Chondrocyte (in vitro differentiated cells): ENCODE measurements around the gene SRMS. TPM values are rescaled to one million over a fixed set of nuclear protein-coding genes. Genes with fewer than 3 reads are reported as not detected.

Experiments used
- DNase-seq: peaks from one replicate; pipeline ENCODE4 v3.0.0; 2021; ENCODE audit warnings: mixed read lengths, low spot score
- H3K27ac Mint-ChIP-seq: one replicate; pipeline ENCODE4 v1.8.0; 2021; ENCODE audit warnings: mild to moderate bottlenecking, moderate library complexity, mixed read lengths; ENCODE audit not compliant: unreplicated experiment
- H3K27me3 Mint-ChIP-seq: 2 replicates; pipeline ENCODE4 v1.8.0; 2021; ENCODE audit warnings: low read depth, mixed read lengths
- H3K36me3 Mint-ChIP-seq: 2 replicates; pipeline ENCODE4 v1.8.0; 2021; ENCODE audit warnings: low read depth, mixed read lengths
- H3K4me1 Mint-ChIP-seq: 2 replicates; pipeline ENCODE4 v1.8.0; 2021; ENCODE audit warnings: low read depth, mild to moderate bottlenecking, mixed read lengths
- H3K4me3 Mint-ChIP-seq: one replicate; pipeline ENCODE4 v1.8.0; 2021; ENCODE audit warnings: mild to moderate bottlenecking, moderate library complexity, mixed read lengths; ENCODE audit not compliant: unreplicated experiment
- H3K9me3 Mint-ChIP-seq: 2 replicates; pipeline ENCODE4 v1.8.0; 2021; ENCODE audit warnings: low read depth, mixed read lengths
- total RNA-seq: library from RNA; stranded (reverse); gene quantifications from 3 replicates; pipeline ENCODE4 v1.2.1, GENCODE V29; 2021
- TF ChIP-seq, protein P1 (sequence below): fragments of 200-600 bp; sonication (generic); IDR thresholded peaks from 2 replicates; pipeline ENCODE4 v1.5.0; 2021; ENCODE audit warnings: antibody characterized with exemption, mild to moderate bottlenecking, moderate library complexity

SRMS gene
- total RNA-seq, 1 donor from 2014 or later, result not detected

DNA sequence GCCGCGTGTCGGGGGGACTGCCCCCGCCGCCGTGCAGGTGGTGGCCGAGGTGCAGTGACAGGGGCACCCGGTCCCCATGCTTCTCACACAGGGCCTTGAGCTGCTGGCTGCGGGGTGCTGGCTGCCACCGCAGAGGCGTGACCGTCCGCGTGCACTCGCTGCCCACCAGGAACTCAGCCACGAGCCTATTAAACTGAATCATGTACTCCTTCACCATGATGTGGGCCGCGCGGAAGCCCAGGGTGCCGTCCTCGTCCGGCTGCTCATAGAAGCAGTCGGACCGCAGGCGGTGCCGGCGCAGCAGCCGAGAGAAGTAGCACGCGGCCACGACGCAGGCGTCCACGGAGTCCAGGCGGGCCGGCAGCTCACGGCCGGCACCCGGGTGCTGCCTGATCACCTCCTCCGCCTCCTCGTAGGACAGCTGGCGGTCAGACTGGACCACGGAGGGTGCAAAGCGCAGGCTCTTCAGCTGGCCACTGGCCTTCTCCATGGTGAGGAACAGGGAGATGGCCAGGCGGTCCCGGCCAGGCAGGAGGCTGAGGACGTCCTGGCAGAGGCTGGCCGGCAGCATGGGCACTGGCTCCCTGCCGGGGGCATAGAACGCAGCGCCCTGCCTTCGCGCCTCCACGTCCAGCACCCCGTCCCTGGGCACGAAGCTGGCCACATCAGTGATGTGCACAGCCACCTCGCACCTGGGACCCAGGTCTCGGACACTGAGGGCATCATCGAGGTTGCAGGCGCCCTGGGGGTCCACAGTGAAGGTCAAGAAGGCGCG is 16.7 kb upstream of the SRMS start:
- H3K4me1 Mint-ChIP-seq, result no peaks in the 10 kb centered on the region
- H3K4me3 Mint-ChIP-seq, result no peak overlapping the region
- DNase-seq, result no peak
- no peaks in the 10 kb centered on the region for H3K9me3 Mint-ChIP-seq
- TF ChIP-seq, protein P1, sequence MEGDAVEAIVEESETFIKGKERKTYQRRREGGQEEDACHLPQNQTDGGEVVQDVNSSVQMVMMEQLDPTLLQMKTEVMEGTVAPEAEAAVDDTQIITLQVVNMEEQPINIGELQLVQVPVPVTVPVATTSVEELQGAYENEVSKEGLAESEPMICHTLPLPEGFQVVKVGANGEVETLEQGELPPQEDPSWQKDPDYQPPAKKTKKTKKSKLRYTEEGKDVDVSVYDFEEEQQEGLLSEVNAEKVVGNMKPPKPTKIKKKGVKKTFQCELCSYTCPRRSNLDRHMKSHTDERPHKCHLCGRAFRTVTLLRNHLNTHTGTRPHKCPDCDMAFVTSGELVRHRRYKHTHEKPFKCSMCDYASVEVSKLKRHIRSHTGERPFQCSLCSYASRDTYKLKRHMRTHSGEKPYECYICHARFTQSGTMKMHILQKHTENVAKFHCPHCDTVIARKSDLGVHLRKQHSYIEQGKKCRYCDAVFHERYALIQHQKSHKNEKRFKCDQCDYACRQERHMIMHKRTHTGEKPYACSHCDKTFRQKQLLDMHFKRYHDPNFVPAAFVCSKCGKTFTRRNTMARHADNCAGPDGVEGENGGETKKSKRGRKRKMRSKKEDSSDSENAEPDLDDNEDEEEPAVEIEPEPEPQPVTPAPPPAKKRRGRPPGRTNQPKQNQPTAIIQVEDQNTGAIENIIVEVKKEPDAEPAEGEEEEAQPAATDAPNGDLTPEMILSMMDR, result no peak
- H3K36me3 Mint-ChIP-seq, result peaks cover 3% of the 10 kb centered on the region
- H3K27ac Mint-ChIP-seq, result no peak overlapping the region
- no peaks in the 10 kb centered on the region for H3K27me3 Mint-ChIP-seq

GRCh38 chr20:63563225-63563935 is 15.8 kb upstream of the SRMS start:
- no peak overlapping the region for H3K27ac Mint-ChIP-seq
- DNase-seq, result no peak
- TF ChIP-seq, protein P1, result no peak

DNA sequence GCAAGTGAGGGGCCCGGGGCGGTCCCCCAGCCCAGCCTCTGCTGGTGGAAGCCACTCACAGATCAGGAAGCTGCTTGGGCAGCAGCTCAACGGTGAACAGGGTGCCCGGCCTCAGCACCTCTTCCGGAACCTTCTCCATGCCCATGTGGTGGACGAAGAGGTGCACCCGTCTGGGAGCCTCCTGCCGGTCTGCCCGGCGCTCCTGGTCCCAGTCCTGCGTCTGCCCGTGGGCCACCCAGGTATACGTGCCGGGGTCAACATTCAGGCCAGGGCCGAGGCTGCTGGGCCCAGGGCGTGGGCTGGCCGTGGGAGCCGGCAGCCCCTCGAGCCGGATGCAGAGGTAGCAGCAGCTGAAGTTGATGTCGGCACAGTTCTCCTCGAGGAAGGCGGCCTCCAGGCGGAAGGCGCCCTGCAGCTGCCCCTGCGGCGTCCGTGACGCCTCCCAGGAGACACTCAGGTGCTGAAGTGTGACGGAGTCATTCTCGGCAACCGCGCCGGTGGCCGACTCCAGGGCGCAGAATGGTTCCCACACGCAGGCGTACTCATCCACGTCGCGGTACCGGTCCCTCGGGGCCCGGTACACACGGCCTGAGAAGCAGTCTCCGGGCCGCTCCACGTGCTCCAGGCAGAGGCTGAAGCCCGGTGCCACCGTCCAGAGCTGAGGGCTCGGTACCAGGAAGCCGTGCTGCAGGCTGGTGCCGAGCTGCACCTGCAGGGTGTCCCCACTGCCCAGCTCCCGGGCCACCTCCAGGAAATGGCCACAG is 15.1 kb upstream of the SRMS start:
- no peak overlapping the region for H3K27ac Mint-ChIP-seq
- no peak overlapping the region for H3K4me3 Mint-ChIP-seq
- H3K36me3 Mint-ChIP-seq, result peaks cover 4% of the 10 kb centered on the region
- H3K27me3 Mint-ChIP-seq, result no peaks in the 10 kb centered on the region
- no peaks in the 10 kb centered on the region for H3K9me3 Mint-ChIP-seq
- TF ChIP-seq, protein P1, result no peak
- DNase-seq, result no peak
- H3K4me1 Mint-ChIP-seq, result no peaks in the 10 kb centered on the region

More at GRCh38 chr20:63563225-63563935, 15.8 kb upstream of the SRMS start:
- Mint-ChIP-seq H3K4me1 (no peaks in the 10 kb centered on the region), H3K36me3 (peaks cover 4% of the 10 kb centered on the region), H3K4me3 (no peak overlapping the region), H3K27me3 (no peaks in the 10 kb centered on the region), H3K9me3 (no peaks in the 10 kb centered on the region)

DNA sequence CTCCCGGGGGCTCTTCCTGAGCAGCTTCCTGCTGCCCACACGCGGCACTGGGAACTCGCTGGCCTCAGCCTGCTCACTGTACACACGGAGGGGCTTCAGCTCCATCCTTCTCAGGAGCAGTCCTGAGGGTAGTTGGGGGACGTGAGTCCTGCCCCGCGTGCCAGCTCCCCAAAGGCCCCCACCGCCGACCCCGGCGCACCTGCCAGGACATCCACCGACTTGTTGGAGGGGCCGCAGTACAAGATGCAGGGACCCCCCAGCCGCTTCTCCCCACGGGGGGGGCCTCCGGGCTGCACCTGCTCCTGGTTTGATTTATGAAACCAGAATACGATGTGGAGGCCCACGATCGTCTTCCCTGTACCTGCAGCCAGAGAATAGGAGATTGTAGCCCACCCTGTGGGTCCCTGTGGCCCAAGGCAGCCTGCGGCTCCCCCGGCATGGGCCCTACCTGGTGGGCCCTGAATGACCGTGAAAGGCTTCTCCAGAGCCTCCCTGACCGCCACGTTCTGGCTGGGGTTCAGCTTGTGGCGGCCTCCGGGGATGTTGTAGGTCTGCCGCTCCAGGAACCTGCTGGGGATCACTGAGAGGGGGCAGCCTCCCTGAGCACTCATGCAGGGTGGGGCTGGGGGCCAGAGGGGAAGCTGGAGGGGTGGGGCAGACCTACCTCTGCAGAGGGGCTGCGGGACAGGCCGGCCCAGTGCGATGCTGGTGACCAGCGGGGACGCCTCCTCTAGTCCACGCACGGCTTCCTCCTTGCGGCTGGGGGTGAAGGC is 14.3 kb upstream of the SRMS start:
- Mint-ChIP-seq H3K9me3 (no peaks in the 10 kb centered on the region), H3K27me3 (no peaks in the 10 kb centered on the region), H3K4me1 (no peaks in the 10 kb centered on the region), H3K27ac (no peak overlapping the region), H3K4me3 (no peak overlapping the region), H3K36me3 (peaks cover 4% of the 10 kb centered on the region)
- no peak for DNase-seq
- TF ChIP-seq, protein P1, result no peak
